Suprapubic skin (tissue), 3 donors: Measurements from ENCODE around the gene ZNF577.
"Not testable (repeated sequence)": the region's sequence is repeated elsewhere in the genome, so short reads cannot be mapped to it uniquely, and the experiment has no call there.

Experiments used
- POLR2AphosphoS5 ChIP-seq, 3 donors: sonication (generic); formaldehyde crosslinking; IDR thresholded peaks; one replicate each; pipeline ENCODE4 v1.6.1; 2017; ENCODE audit warnings: antibody characterized with exemption in 3 of 3
- TF ChIP-seq, protein P1 (sequence below), 2 donors: fragments of 200-600 bp in 1 of 2; fragments of 450-650 bp in 1 of 2; sonication (generic) in 1 of 2; IDR thresholded peaks; one replicate each; pipeline ENCODE4 v1.5.1; 2016 to 2019; ENCODE audit warnings: antibody characterized with exemption in 2 of 2, mild to moderate bottlenecking in 1 of 2, moderate library complexity in 1 of 2

DNA sequence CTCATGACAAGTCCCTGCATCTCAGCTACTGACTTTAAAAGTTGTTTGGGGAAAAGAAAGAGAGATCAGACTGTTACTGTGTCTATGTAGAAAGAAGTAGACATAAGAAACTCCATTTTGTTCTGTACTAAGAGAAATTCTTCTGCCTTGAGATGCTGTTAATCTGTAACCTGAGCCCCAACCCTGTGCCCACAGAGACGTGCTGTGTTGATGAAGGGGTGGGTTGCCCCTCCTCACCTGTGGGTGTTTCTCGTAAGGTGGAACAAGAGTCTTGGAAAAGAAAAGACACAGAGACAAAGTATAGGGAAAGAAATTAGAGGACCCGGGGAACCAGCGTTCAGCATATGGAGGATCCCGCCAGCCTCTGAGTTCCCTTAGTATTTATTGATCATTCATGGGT, 20.2 kb upstream of the ZNF577 start:
- not testable (repeated sequence) for TF ChIP-seq POLR2AphosphoS5 (IDR thresholded peaks at IDR 0.05)
- TF ChIP-seq, protein P1, sequence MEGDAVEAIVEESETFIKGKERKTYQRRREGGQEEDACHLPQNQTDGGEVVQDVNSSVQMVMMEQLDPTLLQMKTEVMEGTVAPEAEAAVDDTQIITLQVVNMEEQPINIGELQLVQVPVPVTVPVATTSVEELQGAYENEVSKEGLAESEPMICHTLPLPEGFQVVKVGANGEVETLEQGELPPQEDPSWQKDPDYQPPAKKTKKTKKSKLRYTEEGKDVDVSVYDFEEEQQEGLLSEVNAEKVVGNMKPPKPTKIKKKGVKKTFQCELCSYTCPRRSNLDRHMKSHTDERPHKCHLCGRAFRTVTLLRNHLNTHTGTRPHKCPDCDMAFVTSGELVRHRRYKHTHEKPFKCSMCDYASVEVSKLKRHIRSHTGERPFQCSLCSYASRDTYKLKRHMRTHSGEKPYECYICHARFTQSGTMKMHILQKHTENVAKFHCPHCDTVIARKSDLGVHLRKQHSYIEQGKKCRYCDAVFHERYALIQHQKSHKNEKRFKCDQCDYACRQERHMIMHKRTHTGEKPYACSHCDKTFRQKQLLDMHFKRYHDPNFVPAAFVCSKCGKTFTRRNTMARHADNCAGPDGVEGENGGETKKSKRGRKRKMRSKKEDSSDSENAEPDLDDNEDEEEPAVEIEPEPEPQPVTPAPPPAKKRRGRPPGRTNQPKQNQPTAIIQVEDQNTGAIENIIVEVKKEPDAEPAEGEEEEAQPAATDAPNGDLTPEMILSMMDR (IDR thresholded peaks at IDR 0.05), result not testable (repeated sequence)
